Measurements from ENCODE around the gene TFDP1.

Gene TFDP1

GRCh38 chr13:113547238-113547971, 37.1 kb upstream of the TFDP1 start:
- no peak for DNase-seq (ENCODE audit: extremely low read depth, insufficient read length)
- H3K4me3 ChIP-seq (replicated peaks; ENCODE audit: low read depth, low read length): no peak overlapping the region
- H3K27me3 ChIP-seq (replicated peaks; ENCODE audit: control insufficient read depth, insufficient read depth, low read length): no peaks in the 10 kb centered on the region
- no peak for TF ChIP-seq CTCF (IDR thresholded peaks at IDR 0.05; ENCODE audit: insufficient read depth, low read length, poor library complexity, severe bottlenecking)
- peaks cover 3% of the 10 kb centered on the region for H3K36me3 ChIP-seq (ENCODE audit: control insufficient read depth, insufficient read depth, low read length)

- peaks cover 3% of the 10 kb centered on the region for H3K36me3 ChIP-seq (ENCODE audit: control insufficient read depth, insufficient read depth, low read length)
- H3K27me3 ChIP-seq (replicated peaks; ENCODE audit: control insufficient read depth, insufficient read depth, low read length): no peaks in the 10 kb centered on the region
- no peak overlapping the region for H3K4me3 ChIP-seq (replicated peaks; ENCODE audit: low read depth, low read length)
- no peak for DNase-seq (ENCODE audit: extremely low read depth, insufficient read length)
- no peak for TF ChIP-seq CTCF (IDR thresholded peaks at IDR 0.05; ENCODE audit: insufficient read depth, low read length, poor library complexity, severe bottlenecking)
Observed at GRCh38 chr13:113548171-113548641, 36.3 kb upstream of the TFDP1 start.

- DNase-seq (ENCODE audit: extremely low read depth, insufficient read length): no peak
- no peak for TF ChIP-seq CTCF (IDR thresholded peaks at IDR 0.05; ENCODE audit: insufficient read depth, low read length, poor library complexity, severe bottlenecking)
- H3K4me3 ChIP-seq (replicated peaks; ENCODE audit: low read depth, low read length): no peak overlapping the region
- peaks cover 3% of the 10 kb centered on the region for H3K36me3 ChIP-seq (ENCODE audit: control insufficient read depth, insufficient read depth, low read length)
- H3K27me3 ChIP-seq (replicated peaks; ENCODE audit: control insufficient read depth, insufficient read depth, low read length): no peaks in the 10 kb centered on the region
Observed at GRCh38 chr13:113548778-113549621, 35.6 kb upstream of the TFDP1 start.

- no peak overlapping the region for H3K4me3 ChIP-seq (replicated peaks; ENCODE audit: low read depth, low read length)
- DNase-seq (ENCODE audit: extremely low read depth, insufficient read length): no peak
- peaks cover 3% of the 10 kb centered on the region for H3K36me3 ChIP-seq (ENCODE audit: control insufficient read depth, insufficient read depth, low read length)
- no peaks in the 10 kb centered on the region for H3K27me3 ChIP-seq (replicated peaks; ENCODE audit: control insufficient read depth, insufficient read depth, low read length)
- no peak for TF ChIP-seq CTCF (IDR thresholded peaks at IDR 0.05; ENCODE audit: insufficient read depth, low read length, poor library complexity, severe bottlenecking)
Observed at GRCh38 chr13:113550453-113550852, 34.1 kb upstream of the TFDP1 start.

GRCh38 chr13:113551081-113552000, 33.2 kb upstream of the TFDP1 start:
- DNase-seq (ENCODE audit: extremely low read depth, insufficient read length): no peak
- Histone ChIP-seq H3K4me3 (replicated peaks; ENCODE audit: low read depth, low read length) (no peak overlapping the region), H3K27me3 (replicated peaks; ENCODE audit: control insufficient read depth, insufficient read depth, low read length) (no peaks in the 10 kb centered on the region), H3K36me3 (ENCODE audit: control insufficient read depth, insufficient read depth, low read length) (peaks cover 3% of the 10 kb centered on the region)
- no peak for TF ChIP-seq CTCF (IDR thresholded peaks at IDR 0.05; ENCODE audit: insufficient read depth, low read length, poor library complexity, severe bottlenecking)

Measured in GM06990 (cell line).